GM21381 (cell line): Measurements from ENCODE around the gene GABRR2.
"Not testable (repeated sequence)": the region's sequence is repeated elsewhere in the genome, so short reads cannot be mapped to it uniquely, and the experiment has no call there.

ENCODE experiments used
- ATAC-seq: cut with Tn5 transposase; IDR thresholded peaks from one replicate; pipeline ENCODE4 v1.9.1; 2021; ENCODE audit warnings: mild to moderate bottlenecking, moderate library complexity; ENCODE audit not compliant: unreplicated experiment

GABRR2 gene

DNA sequence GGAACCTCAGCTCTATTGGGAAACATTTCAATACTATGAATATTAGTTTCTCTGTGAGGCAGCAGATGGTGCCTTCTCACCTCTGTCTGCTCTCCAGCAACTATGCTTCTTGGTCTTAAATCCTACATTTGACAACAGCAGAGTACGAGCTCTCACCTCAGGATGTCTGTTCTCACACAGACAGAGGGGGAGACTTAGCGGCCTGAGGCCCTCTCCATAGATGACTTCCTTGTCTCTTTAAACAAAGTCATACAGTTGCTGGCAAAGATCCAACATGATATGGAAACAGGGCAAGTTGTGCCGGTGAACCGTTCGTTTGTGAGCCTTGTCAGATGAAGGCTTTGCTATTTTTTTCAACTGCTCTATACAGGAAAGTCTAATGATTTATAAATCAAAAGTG, 54.3 kb downstream of the GABRR2 start:
- no peak for ATAC-seq

DNA sequence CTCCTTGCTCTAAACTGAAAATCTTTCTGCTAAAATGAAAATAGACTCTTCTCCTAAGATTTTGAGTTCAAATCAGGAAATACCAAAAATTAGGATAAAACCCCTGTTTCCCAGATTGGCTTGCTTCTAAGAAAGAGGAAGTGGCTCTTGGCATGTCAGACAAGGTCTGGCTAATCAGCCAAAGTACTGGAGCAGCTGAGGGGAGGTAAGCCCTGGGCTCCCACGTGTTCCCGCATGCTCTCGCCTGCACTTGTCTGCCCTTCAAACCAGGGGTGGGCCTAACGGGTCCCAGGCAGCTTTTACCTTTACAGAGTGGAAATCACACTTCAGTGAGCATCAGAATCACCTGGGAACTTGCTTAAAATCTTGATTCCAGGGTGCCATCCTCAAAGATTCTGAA, 54.8 kb downstream of the GABRR2 start:
- ATAC-seq: no peak

DNA sequence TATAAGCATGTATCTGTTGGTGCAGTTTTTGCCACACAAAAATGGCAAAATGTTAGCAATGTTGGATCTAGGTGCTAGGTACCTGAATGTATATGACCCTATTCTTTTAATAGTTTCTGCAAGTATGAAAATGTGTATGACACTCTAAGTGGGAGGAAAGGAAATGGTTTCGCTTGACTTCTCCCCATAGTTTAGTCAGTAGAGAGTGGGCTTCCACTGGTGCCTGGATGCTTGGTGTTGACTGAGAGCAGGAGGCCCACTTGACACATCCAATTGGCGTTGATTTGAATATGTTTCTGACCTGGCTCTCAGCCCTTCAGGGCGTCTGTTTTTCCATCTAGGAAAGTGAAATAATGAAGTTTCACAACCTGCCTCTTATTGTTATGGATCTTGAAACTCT, 56.2 kb downstream of the GABRR2 start:
- ATAC-seq: no peak

DNA sequence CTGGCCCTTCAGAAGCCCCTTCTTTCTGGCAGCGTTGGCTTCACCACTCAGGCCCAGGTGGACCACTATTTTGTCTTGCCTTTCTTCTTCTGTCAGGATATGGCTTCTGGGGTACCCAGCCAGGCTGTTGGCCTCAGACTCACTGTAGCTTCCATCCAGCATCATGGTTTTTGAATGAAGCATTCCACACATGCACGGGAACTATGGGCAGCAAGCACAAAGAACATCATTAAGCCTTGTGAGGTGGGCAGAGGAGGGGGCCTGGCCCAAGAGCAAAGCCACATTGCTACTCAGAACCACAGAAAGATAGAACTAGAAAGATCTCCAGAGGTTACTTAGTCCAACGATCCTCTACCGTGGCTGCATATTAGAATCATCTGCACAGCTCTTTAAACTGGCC, 57.3 kb downstream of the GABRR2 start:
- ATAC-seq: no peak

DNA sequence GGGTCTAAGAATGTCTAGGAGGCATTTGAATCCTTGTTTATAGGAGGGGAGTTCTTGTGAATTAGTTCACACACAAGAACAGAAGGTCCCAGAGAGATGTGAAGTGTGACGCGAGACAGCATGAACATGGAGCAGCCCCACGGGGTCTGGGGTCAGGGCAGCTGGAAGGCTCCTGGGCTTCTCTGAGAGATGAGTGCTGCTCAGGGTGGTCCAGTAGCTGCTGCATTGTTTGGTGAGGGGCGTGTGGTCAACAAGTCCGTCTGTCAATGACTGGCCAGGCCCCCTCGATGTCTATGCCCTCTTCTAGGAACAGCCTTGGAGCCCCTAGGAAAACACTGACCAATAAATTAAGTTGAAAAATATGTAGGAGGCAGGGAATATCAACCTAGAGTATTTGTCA, 57.8 kb downstream of the GABRR2 start:
- ATAC-seq: no peak

DNA sequence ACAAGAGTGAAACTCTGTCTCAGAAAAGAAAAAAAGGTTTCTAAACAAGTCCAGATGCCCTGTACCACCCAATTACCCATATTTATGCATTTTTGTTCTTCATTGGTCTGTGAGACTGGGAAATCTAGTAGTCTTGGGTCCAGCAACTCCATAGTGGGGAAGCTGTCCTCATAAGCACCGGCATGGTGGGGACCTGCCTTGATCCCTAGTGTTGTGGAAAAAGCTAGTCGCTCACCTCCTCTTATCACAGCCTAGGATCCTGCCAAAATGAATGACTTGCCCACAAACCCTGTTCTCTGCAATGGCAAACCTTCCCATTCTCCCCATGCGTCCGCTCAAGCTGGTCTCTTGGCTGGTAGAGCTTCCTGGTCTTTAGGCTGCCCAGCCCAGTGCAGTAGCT, 59.7 kb downstream of the GABRR2 start:
- no peak for ATAC-seq

DNA sequence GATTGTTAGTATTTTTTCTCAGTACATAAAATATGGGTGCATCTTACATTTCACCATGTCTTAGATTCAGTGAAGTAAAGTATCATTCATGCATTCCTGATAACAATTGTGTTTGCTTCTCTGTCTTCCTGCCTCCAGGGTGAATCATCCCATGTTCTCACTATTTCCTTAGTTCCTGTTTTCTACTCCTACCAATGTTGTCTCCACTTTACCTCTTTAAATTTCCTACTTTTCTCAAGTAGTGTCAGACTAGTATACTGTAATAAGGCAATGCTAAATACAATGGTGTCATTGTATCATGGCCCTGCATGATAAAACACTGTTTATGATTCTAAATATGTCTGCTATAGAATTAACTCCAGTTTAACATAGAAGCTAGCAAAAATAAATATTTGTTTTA, 60.5 kb downstream of the GABRR2 start:
- no peak for ATAC-seq

DNA sequence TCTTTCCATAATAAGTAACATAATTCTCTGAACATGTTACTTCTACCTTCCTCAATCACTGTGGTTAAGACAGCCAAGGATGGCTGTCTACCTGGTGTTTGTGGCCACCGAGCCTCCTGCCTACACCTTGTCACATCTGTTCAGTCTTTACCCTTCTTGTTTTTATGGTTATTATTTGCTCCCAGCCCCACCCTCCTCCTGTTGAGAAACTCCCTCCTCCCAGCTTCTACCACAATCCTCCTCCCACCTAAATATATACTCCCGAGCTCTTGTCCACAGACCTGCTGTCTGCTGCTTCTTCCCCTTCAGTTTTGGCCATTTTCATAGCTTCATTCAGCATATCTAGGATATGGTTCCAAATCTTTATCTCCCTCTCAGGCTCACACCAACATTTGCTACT, 62.2 kb downstream of the GABRR2 start:
- ATAC-seq: no peak

DNA sequence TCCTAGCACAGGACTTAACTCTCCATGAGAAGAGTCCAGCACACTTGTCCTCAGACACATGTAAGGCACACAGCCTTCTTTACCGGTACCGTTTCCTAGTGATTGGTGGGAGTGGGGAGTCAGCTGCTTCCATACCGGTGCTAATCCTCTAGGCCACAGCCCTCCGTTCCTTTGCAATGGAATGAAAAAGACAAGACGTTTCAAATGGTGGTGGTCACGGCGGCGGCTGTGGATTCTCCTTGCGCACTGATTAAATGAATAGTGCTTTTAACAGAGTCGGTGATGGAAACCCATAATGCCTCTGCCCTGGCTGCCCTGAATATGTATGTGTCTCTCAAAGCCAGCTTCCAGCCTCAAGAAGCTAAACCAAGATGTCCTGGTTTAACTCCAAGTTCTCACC, 63.1 kb downstream of the GABRR2 start:
- no peak for ATAC-seq

DNA sequence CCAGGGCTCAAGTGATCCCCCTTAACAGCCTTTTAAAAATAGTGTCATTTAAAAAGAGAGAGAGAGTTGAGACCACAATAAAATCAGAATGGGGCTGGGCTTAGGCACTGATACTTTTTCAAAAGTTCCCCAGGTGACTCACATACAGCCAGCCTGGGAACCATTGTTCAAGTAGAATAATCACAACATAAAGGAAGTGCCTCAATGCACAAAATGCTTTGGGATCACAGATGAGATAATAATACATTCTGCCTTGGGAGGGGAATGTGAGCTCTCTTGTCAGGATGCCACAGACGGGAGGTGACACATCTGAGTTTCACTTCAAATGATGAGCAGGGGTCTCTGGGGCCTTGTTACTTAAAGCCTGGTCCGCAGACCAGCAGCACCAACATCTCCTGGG, 63.9 kb downstream of the GABRR2 start:
- no peak for ATAC-seq

DNA sequence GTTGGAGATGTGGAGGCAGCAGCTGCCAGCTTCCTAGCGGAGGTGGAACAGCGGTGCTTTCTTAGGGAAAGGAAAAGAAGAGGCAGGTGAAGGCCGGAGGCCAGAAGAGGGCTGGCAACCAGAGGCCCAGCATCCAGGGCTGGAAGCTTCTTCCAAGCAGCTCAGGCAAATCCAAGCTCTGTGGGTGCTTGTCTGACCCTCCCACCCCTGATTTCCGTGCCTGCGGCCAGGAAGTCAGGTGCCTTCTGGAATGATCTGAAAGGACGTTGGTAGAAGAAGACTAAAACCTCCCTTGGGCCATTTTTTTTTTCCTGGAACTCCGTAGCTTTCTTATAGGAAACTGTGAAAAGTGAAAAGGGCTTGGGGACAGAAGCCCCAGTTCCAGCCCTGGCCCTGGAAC, 64.9 kb downstream of the GABRR2 start:
- ATAC-seq: no peak

DNA sequence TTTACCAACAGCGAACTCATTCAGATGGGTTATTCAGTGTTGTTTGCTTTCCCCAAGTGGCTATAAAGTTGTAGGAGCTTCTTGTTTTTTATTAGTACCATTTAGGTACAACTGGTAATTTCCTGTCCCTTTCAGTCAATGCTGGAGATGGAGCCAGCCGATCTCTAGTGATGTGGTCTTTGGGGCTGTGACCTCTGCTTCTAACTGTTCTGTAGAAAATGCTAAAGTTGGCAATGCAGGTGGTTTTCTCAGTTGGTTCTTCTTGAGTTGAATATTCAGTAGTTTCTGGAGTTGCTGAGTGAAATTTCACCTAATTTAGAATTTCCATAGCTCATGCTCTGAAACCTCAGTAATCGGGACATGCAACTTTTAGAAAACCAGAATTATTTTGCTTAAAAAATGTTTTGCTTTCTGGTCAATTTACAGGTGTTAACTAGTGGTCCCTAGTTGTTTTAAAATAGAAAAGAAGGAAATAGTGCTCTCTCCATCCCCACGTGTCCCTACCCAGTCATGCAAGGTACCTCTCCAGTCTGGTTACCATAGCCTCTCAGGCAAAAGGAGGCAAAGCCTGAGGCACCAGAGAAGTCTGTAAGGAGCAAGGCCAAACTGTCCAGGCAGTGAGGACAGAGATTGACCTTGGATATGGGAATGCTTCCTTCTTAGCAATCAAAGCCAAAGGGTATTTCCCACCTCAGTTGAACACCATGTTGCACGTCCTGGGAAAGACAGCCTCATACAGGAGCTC, 70.7 kb downstream of the GABRR2 start:
- no peak for ATAC-seq

DNA sequence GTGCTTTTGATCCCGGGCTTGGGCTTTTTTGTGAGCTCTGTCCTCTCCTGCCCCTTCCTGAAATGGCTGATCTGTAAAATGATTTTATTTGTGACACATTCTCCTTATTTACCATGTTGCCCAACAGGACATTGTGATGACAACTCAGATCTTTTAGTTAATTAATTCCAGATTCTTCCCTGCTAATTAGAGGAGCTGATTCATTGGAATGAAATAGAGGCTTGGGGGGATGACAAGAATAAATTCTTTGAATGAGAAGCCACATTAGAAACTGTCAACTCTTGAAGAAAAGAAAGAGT, 71.8 kb downstream of the GABRR2 start:
- no peak for ATAC-seq

DNA sequence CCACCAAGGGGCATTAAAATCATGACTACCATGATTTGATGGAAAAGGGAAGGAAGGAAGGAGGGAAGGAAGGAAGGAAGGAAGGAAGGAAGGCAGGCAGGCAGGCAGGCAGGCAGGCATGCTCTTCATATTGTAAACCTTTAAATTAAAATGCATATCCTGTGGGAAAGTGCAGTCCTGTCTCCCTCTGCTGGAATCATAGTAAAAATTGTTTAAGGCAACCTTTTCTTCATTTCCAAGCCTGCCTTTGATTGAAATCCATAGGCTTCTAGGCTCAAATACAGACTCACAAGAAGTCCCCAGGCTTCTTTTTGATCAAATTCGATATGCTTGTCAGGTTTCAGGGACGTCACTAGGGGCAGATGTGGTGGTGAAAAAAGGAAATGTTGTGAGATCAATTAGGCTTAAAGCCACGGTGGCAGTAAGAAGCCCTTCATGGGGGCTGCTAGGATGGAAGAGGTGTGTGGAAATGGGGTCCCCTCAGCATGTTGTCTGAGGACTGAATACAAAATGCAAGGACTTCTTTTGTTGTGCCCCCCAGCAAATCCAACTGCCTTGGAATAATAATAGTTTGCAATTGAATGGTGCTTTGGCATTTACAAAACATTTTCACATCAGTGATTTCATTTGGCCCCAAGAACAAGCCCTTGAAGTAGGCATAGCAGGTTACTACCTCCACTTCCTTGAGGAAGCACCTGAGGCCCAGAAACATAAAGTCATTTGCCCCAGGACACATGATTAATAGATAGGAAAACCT, 72.3 kb downstream of the GABRR2 start:
- ATAC-seq: no peak

DNA sequence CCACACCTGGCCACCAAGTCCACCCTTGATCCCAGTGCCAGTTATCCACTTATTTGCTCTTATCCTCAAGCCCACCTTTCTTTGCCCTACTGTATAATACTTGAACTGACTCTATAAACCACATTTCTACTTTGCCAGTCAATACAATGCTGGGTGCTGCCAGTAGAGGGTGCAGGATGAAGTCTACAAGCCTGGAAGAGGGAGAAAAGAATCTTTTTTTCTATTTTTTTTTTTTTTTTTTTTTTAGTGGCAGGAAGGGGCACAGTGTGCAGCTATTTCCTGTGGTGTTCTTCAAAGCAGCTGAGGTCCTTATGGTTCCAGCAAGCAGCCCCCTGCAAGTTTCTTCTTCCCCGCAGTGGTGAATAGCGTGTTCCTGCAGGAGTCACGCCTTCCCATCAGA, 75.8 kb downstream of the GABRR2 start:
- ATAC-seq: no peak

DNA sequence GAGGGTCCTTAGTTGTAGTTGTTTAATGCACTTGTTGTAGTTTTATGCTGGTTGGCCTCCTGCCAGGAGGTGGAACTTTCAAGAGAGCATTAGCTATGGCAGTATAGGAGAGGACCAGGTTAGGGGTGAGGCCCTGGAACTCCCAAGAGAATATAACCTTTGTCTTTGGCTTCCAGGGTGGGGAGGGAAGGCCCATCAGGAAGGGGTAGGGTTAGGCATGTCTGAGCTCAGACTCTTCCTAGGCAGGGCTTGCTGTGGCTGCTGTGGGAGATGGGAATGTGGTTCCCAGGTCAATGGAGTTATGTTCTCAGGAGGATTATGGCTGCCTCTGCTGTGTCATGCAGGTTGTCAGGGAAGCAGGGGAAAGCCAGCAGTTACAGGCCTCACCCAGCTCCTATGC, 77.9 kb downstream of the GABRR2 start:
- ATAC-seq: no peak

DNA sequence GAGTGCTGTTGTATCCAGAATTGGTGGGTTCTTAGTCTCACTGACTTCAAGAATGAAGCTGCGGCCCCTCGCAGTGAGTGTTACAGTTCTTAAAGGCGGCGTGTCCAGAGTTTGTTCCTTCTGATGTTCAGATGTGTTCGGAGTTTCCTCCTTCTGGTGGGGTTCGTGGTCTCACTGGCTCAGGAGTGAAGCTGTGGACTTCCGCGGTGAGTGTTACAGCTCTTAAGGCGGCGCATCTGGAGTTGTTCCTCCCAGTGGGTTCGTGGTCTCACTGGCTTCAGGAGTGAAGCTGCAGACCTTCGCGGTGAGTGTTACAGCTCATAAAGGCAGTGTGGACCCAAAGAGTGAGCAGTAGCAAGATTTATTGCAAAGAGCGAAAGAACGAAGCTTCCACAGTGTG, 81.5 kb downstream of the GABRR2 start:
- not testable (repeated sequence) for ATAC-seq

DNA sequence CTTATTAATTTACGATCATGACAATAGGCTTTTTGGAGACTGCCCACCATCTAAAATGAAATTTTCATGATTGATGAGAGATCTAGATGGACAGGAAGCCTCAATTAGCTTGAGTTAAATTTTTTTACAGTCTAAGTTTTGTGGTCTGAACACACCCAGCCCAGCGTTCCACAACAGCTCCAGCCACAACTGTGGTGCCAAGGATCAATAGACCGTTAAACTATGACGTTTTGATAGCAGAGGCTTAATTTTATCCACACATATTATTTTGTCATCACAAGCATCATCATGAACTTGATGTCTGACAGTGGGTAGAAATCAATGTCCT, 92.4 kb downstream of the GABRR2 start:
- no peak for ATAC-seq

DNA sequence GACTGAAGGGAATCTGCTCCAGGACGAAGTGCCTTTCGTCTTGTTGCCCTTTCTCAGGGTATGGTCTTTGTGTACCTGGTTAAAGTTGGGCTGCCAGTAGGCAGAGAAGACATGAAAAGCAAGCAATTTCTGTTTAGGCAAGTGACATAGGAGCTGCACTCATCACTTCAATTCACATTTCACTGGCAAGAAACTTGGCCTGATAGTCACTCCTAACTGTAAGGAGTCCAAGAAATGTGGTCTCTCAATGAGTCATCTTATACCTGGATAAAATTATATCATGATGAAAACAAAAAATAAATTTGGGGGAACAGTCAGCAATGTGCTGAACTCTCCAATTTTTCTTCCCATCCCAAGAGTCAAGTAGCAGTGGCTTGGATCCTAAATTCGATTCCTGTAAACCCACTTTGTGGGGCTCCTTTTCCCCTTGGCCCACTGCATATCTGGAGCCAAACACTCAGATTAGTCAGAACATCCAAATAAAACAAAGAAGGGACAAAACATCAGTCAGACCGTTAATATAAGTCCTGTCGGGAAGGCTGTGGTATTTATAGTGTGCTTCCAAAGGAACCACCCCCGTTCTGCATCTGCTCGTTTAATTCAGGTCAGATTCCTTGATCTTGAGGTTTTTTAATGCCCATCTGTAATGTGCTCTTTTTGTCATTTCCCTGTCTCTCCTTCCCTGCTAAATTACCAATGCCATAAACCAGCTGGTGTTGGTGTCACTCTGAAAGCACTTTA, 93.0 kb downstream of the GABRR2 start:
- ATAC-seq: no peak

DNA sequence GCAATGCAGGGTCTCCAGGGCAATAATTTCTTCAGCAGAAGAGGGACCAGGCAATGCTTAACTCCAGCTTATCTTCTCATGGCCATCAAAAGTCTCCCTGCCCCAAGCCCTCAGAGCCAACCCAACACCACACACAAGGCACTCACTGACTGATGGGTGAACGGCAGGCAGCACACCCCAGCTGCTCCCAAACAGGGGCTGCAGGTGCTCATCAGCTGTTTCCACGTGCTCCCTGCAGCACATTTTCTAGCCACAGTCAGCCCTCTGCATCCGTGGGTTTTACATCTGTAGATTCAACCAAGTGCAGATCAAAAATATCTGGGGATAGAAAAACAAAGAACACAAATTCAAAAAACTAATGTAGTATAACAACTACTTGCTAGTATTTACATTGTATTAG, 94.0 kb downstream of the GABRR2 start:
- no peak for ATAC-seq

DNA sequence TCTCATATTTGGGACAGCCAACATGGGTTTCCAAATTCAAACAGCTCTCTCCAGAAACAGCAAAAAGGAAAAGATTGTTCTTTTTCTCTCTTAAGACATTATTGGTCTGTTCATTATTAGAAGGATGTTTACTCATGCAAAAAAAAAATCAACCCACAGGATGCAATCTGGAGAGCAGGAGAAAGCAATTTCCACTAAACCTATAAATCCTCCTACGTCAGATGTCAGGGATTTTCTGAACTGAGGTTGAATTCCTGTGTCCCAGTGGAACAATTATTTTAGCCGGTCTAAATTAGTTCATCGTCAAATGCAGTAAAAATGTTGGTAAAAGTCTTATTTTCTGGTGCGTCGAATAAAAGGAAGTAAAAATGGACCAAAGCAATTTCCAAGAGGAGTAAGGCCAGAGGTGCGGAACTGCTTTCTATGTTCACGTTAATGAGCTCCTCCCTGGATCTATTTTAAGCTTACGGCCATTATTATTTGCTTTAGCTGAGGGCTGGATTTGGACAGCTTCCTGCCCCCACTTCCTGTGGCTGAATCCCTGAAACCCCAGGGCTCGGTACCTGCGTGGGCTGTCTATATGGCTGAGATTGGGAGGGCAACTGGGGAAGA, 97.7 kb downstream of the GABRR2 start, which contains the start of gene GABRR1:
Gene GABRR1 (minus strand): TSS at position 60 of the 612 bp plus-strand sequence. CDS start 36 bp downstream, at position 24.
- ATAC-seq: no peak

DNA sequence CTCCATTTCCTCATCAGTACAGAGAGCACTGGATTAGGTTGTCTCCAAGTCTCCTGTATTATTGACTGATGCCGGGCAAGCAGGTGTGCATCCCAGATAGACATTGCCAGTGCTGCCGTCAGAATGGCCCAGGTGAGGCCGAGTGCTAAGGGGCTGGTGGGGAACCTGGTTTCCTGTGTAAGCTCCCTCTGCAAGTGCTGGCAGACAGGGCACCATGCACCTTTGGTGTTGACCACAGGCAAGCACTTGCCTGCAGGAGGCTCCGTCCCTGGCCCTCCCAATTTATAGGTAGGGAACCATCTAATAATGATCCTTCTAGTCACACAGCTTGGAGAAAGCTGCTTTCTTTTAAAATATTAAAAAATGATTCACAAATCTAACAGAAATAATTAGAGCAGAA, 98.7 kb downstream of the GABRR2 start:
- no peak for ATAC-seq
